Measurements from ENCODE around the gene EVL. TPM values are rescaled to one million over a fixed set of nuclear protein-coding genes. Genes with fewer than 3 reads are reported as not detected.

Gene EVL
- total RNA-seq, 1 donor from 2014 or later: 11.7 TPM

DNA sequence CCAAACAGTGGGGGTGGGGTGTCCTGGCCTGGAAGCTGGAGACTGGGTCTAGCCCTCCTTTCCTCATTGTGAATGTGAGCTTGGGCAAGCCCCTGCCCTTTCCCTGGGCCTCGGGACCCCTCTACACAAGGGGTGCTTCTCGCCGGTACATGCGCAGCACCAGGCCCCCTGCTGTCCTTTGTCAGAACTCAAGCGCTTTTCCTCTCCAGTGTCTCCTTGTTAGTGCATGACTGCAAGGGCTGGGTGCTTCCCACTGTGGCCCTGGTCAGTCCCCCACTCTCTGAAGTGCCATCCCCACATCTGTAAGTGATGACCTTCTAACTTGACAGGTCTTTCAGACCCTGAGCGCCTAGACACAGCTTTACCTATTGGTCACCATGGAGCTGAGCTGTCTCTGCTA, 50.0 kb downstream of the EVL start:
- H3K27ac ChIP-seq: no peak overlapping the region
- TF ChIP-seq CTCF (IDR thresholded peaks at IDR 0.05): no peak
- no peaks in the 10 kb centered on the region for H3K36me3 ChIP-seq
- no peak for DNase-seq (ENCODE audit: low spot score in 2 of 2)
- H3K9me3 ChIP-seq: no peaks in the 10 kb centered on the region
- no peaks in the 10 kb centered on the region for H3K27me3 ChIP-seq
- no peak overlapping the region for H3K4me3 ChIP-seq
- H3K4me1 ChIP-seq: peaks cover 0 to 3% of the 10 kb centered on the region in 2 donors
- intact Hi-C loops (cut with DNase I): no loop called here

DNA sequence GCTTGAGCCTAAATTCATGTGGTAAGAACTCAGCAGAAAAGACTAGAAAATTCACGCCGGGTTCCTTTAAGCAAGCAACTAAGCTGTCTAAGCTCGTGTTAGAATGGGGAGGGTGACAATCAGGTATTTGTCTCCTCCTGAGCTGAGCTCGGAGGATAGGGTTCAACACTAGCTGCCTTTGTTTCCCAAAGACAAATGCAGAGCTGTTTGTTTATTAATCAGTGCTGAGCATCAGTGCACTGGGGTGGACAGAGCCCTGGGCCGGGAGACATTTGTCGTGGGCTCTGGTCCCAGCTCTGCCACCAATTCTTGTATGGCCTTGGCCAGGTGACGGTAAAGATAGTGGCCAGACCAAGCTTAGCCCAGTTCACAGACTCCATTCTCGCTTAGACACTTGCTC, 50.5 kb downstream of the EVL start:
- Histone ChIP-seq H3K27ac (no peak overlapping the region), H3K9me3 (no peaks in the 10 kb centered on the region), H3K36me3 (no peaks in the 10 kb centered on the region), H3K4me3 (no peak overlapping the region), H3K27me3 (no peaks in the 10 kb centered on the region), H3K4me1 (peaks cover 0 to 3% of the 10 kb centered on the region in 2 donors)
- no peak for DNase-seq (ENCODE audit: low spot score in 2 of 2)
- intact Hi-C loops (cut with DNase I): no loop called here
- TF ChIP-seq CTCF (IDR thresholded peaks at IDR 0.05): no peak

DNA sequence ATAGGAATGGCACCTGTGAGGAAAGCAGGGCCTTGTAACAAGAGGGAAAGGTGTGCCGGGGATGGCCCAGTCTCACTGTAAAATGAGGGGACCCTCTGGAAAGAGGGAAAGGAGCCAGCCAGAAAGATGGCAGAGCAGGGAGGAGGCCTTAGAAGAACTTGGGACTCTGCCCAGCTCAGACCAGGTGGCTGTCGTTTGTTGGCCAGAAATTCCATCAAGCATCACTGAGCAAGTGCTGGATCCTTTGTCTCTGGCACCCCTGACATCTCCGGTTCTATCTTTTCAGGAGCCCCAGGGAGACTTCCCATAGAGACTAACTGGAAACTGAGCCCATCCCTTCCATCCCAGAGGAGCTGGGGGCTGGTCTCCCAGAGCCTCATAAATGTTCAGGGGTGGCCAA, 50.9 kb downstream of the EVL start:
- Histone ChIP-seq H3K9me3 (no peaks in the 10 kb centered on the region), H3K27me3 (no peaks in the 10 kb centered on the region), H3K4me3 (no peak overlapping the region), H3K36me3 (no peaks in the 10 kb centered on the region), H3K27ac (no peak overlapping the region), H3K4me1 (peaks cover 0 to 3% of the 10 kb centered on the region in 2 donors)
- DNase-seq (ENCODE audit: low spot score in 2 of 2): no peak
- intact Hi-C loops (cut with DNase I): no loop called here
- TF ChIP-seq CTCF (IDR thresholded peaks at IDR 0.05): no peak

GRCh38 chr14:100117026-100117425, 51.8 kb downstream of the EVL start:
- no peak overlapping the region for H3K4me3 ChIP-seq
- TF ChIP-seq CTCF (IDR thresholded peaks at IDR 0.05): no peak
- H3K36me3 ChIP-seq: no peaks in the 10 kb centered on the region
- H3K9me3 ChIP-seq: no peaks in the 10 kb centered on the region
- H3K27ac ChIP-seq: no peak overlapping the region
- intact Hi-C loops (cut with DNase I): no loop called here
- no peak for DNase-seq (ENCODE audit: low spot score in 2 of 2)
- peaks cover 0 to 3% of the 10 kb centered on the region in 2 donors for H3K4me1 ChIP-seq
- no peaks in the 10 kb centered on the region for H3K27me3 ChIP-seq

GRCh38 chr14:100117633-100118395, 52.6 kb downstream of the EVL start:
- Histone ChIP-seq H3K27ac (no peak overlapping the region), H3K9me3 (no peaks in the 10 kb centered on the region), H3K27me3 (no peaks in the 10 kb centered on the region), H3K36me3 (no peaks in the 10 kb centered on the region), H3K4me3 (no peak overlapping the region), H3K4me1 (no peaks in the 10 kb centered on the region)
- no peak for DNase-seq (ENCODE audit: low spot score in 2 of 2)
- intact Hi-C loops (cut with DNase I): no loop called here
- TF ChIP-seq CTCF (IDR thresholded peaks at IDR 0.05): no peak
